IMR-90 (cell line): ENCODE measurements around the gene ZNF212. TPM values are rescaled to one million over a fixed set of nuclear protein-coding genes. Genes with fewer than 3 reads are reported as not detected.

Experiments
- ATAC-seq: fragments of 200-7000 bp; cut with Tn5 transposase; 2 replicates; pipeline ENCODE4 v1.9.1; 2020; ENCODE audit warnings: low read depth, mild to moderate bottlenecking, moderate library complexity
- BruUV-seq: library from RNA; stranded (reverse); fragments of 400-500 nt; replicated peaks from 2 replicates; lab custom pipeline; 2021; lab: Mats Ljungman, UMichigan
- CTCF ChIA-PET: fragments of 300-600 bp; formaldehyde crosslinking; extraction: SDS; loops from one replicate; lab custom pipeline; 2021; ENCODE audit warnings: antibody characterized with exemption; lab: Yijun Ruan, JAX
- POLR2A ChIA-PET: fragments of 300-600 bp; sonication (Branson Sonifier 250); formaldehyde crosslinking; loops from one replicate; lab custom pipeline; 2022; ENCODE audit warnings: antibody characterized with exemption; ENCODE audit not compliant: unreplicated experiment; lab: Charles Lee
- DNase-seq: peaks from one replicate; pipeline ENCODE4 v3.0.0; 2013
- H2AFZ ChIP-seq: replicated peaks from 2 replicates; pipeline ENCODE3; 2013; ENCODE audit warnings: low read length, mild to moderate bottlenecking; ENCODE audit not compliant: poor library complexity
- H2AK5ac ChIP-seq: 2 replicates; pipeline ENCODE4 v1.6.1; 2013; ENCODE audit warnings: low read depth, low read length, inconsistent platforms
- H2AK9ac ChIP-seq: replicated peaks from 2 replicates; pipeline ENCODE3; 2013; ENCODE audit warnings: mild to moderate bottlenecking, low read depth, low read length, moderate library complexity; ENCODE audit not compliant: poor library complexity
- H2BK120ac ChIP-seq: 2 replicates; pipeline ENCODE4 v1.6.1; 2013; ENCODE audit warnings: low read depth, low read length, inconsistent platforms
- H2BK15ac ChIP-seq: 3 replicates; pipeline ENCODE4 v1.6.1; 2013; ENCODE audit warnings: low read depth, low read length, inconsistent platforms
- H2BK20ac ChIP-seq: 2 replicates; pipeline ENCODE4 v1.6.1; 2013; ENCODE audit warnings: low read depth, mild to moderate bottlenecking, inconsistent platforms, low read length, moderate library complexity
- H2BK5ac ChIP-seq: 2 replicates; pipeline ENCODE4 v1.6.1; 2013; ENCODE audit warnings: mild to moderate bottlenecking, low read depth, low read length, inconsistent platforms; ENCODE audit not compliant: poor library complexity, severe bottlenecking
- H3K14ac ChIP-seq: replicated peaks from 2 replicates; pipeline ENCODE4 v1.6.1; 2013; ENCODE audit warnings: low read depth, low read length, inconsistent platforms
- H3K18ac ChIP-seq: 2 replicates; pipeline ENCODE4 v1.6.1; 2013; ENCODE audit warnings: low read depth, low read length, control low read depth
- H3K23ac ChIP-seq: 2 replicates; pipeline ENCODE4 v1.6.1; 2013; ENCODE audit warnings: low read depth, low read length, inconsistent platforms
- H3K27ac ChIP-seq: 2 replicates; pipeline ENCODE4 v1.5.1; 2013; ENCODE audit warnings: mild to moderate bottlenecking, control low read depth, low read length; ENCODE audit not compliant: insufficient read depth
- H3K27me3 ChIP-seq: 2 replicates; pipeline ENCODE4 v1.6.1; 2013; ENCODE audit warnings: low read length; ENCODE audit not compliant: control insufficient read depth, insufficient read depth
- H3K36me3 ChIP-seq: 2 replicates; pipeline ENCODE4 v1.6.1; 2013; ENCODE audit warnings: low read length, mixed read lengths; ENCODE audit not compliant: control insufficient read depth, insufficient read depth
- H3K4ac ChIP-seq: 2 replicates; pipeline ENCODE4 v1.6.1; 2013; ENCODE audit warnings: low read depth, low read length, inconsistent platforms
- H3K4me1 ChIP-seq: 2 replicates; pipeline ENCODE4 v1.6.1; 2013; ENCODE audit warnings: low read length, mixed read lengths; ENCODE audit not compliant: control insufficient read depth, insufficient read depth
- H3K4me2 ChIP-seq: 2 replicates; pipeline ENCODE4 v1.6.1; 2013; ENCODE audit warnings: low read depth, mild to moderate bottlenecking, control low read depth, low read length, moderate library complexity
- H3K4me3 ChIP-seq: 2 replicates; pipeline ENCODE4 v1.5.1; 2013; ENCODE audit warnings: low read depth, mild to moderate bottlenecking, control low read depth, low read length, moderate library complexity; ENCODE audit not compliant: insufficient read depth
- H3K56ac ChIP-seq: 2 replicates; pipeline ENCODE4 v1.6.1; 2013; ENCODE audit warnings: low read length, inconsistent platforms; ENCODE audit not compliant: insufficient read depth; ENCODE audit errors: extremely low read depth
- H3K79me1 ChIP-seq, 2 experiments: 2 replicates each; pipeline ENCODE4 v1.6.1; 2013; ENCODE audit warnings: low read length in 2 of 2, inconsistent platforms in 1 of 2, low read depth in 1 of 2
- H3K9ac ChIP-seq: 2 replicates; pipeline ENCODE4 v1.6.1; 2013; ENCODE audit warnings: low read depth, low read length, control low read depth
- H3K9me1 ChIP-seq: 2 replicates; pipeline ENCODE4 v1.6.1; 2013; ENCODE audit warnings: low read length, inconsistent platforms; ENCODE audit not compliant: insufficient read depth
- H3K9me3 ChIP-seq: 2 replicates; pipeline ENCODE4 v1.6.1; 2013; ENCODE audit warnings: low read length; ENCODE audit not compliant: control insufficient read depth, insufficient read depth
- H4K20me1 ChIP-seq: 2 replicates; pipeline ENCODE4 v1.6.1; 2013; ENCODE audit warnings: low read length, inconsistent platforms; ENCODE audit not compliant: insufficient read depth
- H4K5ac ChIP-seq: 2 replicates; pipeline ENCODE4 v1.6.1; 2013; ENCODE audit warnings: mild to moderate bottlenecking, low read depth, low read length, control low read depth
- H4K8ac ChIP-seq, 2 experiments: 2 replicates each; pipeline ENCODE4 v1.6.1; 2013; ENCODE audit warnings: low read depth in 2 of 2, low read length in 2 of 2, control low read depth in 1 of 2, inconsistent platforms in 1 of 2
- H4K91ac ChIP-seq: 2 replicates; pipeline ENCODE4 v1.6.1; 2013; ENCODE audit warnings: low read depth, low read length, inconsistent platforms; ENCODE audit not compliant: insufficient read depth
- BHLHE40 ChIP-seq: fragments of 150-350 bp; IDR thresholded peaks from 2 replicates; pipeline ENCODE4 v1.6.1; 2016; ENCODE audit warnings: mild to moderate bottlenecking, low read depth, low read length
- CEBPB ChIP-seq: IDR thresholded peaks from 2 replicates; pipeline ENCODE4 v1.6.1; 2012; ENCODE audit warnings: low read depth, low read length, improper control_type of control experiment
- MAFK ChIP-seq: IDR thresholded peaks from 2 replicates; pipeline ENCODE4 v1.6.1; 2012; ENCODE audit warnings: low read depth, low read length, improper control_type of control experiment
- SMC3 ChIP-seq: fragments of 150-350 bp; IDR thresholded peaks from 2 replicates; pipeline ENCODE4 v1.6.1; 2016; ENCODE audit warnings: low read depth, mild to moderate bottlenecking, antibody characterized with exemption, low read length, moderate library complexity
- WGBS, 2 experiments: methylation state at CpG; one replicate each; pipeline versions ENCODE4 v1.1.5 to v1.1.7; 2013; ENCODE audit warnings: missing lambda C conversion rate in 2 of 2; ENCODE audit not compliant: insufficient read length in 1 of 2; ENCODE audit errors: extremely low coverage in 2 of 2; 5-methylcytosine and 5-hydroxymethylcytosine counted together
- dilution Hi-C: fragments of 300-500 bp; cut with HindIII; formaldehyde crosslinking; loops from one replicate; pipeline ENCODE4 v1.14.3; 2018; ENCODE audit warnings: low sequenced_read_pairs; ENCODE audit not compliant: unreplicated experiment
- in situ Hi-C: fragments of 300-500 bp; cut with MboI; formaldehyde crosslinking; loops from 3 replicates; pipeline ENCODE4 v1.14.3; 2019; ENCODE audit warnings: low sequenced_read_pairs, inconsistent platforms, mixed read lengths
- intact Hi-C: fragments of 100-400 bp; cut with micrococcal nuclease; formaldehyde crosslinking; loops from 2 replicates; pipeline ENCODE4 v1.10.0; 2022
- polyA plus RNA-seq, 3 experiments: library from polyadenylated mRNA; depleted of rRNA; stranded (reverse); fragments of >200 nt; gene quantifications; 2 replicates each; pipeline ENCODE4 v1.2.3, GENCODE V29; 2012; ENCODE audit warnings: low replicate concordance in 1 of 3
- total RNA-seq: library from RNA; depleted of rRNA; stranded (reverse); fragments of >200 nt; gene quantifications from 2 replicates; pipeline ENCODE4 v1.2.3, GENCODE V29; 2012

The ZNF212 gene
- total and polyA plus RNA-seq, 2 of the 4 experiments (the other 2 are of a cell fraction), result 3.8 to 5.1 TPM

DNA sequence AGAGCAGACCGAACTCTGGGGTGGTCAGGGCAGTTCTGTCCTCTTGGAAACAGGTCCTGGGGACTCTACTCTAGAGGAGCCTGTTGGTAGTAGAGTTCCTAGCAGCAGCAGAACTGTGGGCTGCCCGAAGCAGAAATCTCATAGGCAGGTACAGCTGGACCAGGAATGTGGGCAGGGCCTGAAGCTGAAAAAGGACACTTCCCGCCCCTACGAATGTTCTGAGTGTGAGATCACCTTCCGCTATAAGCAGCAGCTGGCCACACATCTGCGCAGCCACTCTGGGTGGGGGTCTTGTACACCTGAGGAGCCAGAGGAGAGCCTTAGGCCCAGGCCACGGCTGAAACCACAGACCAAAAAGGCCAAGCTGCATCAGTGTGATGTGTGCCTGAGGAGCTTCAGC, 14.2 kb downstream of the ZNF212 start:
- Histone ChIP-seq H3K27ac (no peak overlapping the region), H3K56ac (no peak overlapping the region), H2AK9ac (no peak overlapping the region), H2BK20ac (no peak overlapping the region), H3K27me3 (no peaks in the 10 kb centered on the region), H4K20me1 (peaks cover 6% of the 10 kb centered on the region; the same call in 1 of the 2 replicates), H3K4me1 (peaks cover 3% of the 10 kb centered on the region), H3K4ac (no peak overlapping the region), H3K18ac (no peak overlapping the region), H3K79me1 (peaks cover 12 to 16% of the 10 kb centered on the region in 2 experiments; a peak in 3 of 4 replicates), H2BK120ac (no peak overlapping the region), H3K9me1 (peaks cover 11% of the 10 kb centered on the region; the same call in 1 of the 2 replicates), H4K8ac (no peak overlapping the region), H3K4me3 (no peak overlapping the region), H3K23ac (no peak overlapping the region), H3K9me3 (no peaks in the 10 kb centered on the region), H2AK5ac (no peak overlapping the region), H4K91ac (no peak overlapping the region), H3K36me3 (peaks cover 43% of the 10 kb centered on the region), H2AFZ (no peak overlapping the region), H2BK15ac (no peak overlapping the region), H4K5ac (no peak overlapping the region), H3K4me2 (no peak overlapping the region), H3K9ac (no peak overlapping the region), H3K14ac (no peak overlapping the region), H2BK5ac (no peak overlapping the region)
- in situ Hi-C loops (no loop called here), intact Hi-C loops (no loop called here), dilution Hi-C loops (no loop called here)
- CTCF ChIA-PET, result interaction anchor here (1.8 kb wide), 1 partner anchor 8 kb away, joined by 9 read pairs; the partner anchor contains the start of gene ZNF783
- POLR2A ChIA-PET, result no interaction called here
- no peak for TF ChIP-seq MAFK
- TF ChIP-seq CEBPB, result no peak
- TF ChIP-seq BHLHE40, result no peak
- no peak for TF ChIP-seq SMC3
- DNase-seq, result no peak
- 100% methylated on average over 1 of the region's 7 CpGs; no CpG with 5 or more reads in 1 of the 2 experiments for WGBS, 2 experiments
- no peak for ATAC-seq
- BruUV-seq, result no TSS peak
